Hypothalamus (tissue), 51 donors: ENCODE results near the gene INHA.

Experiments
- DNase-seq, 51 donors: peaks; one replicate each; lab custom pipeline; 2025; lab: John Stamatoyannopoulos, UW

INHA gene

GRCh38 chr2:219557320-219557719 is 14.8 kb upstream of the INHA start:
- no peak for DNase-seq

GRCh38 chr2:219557791-219558785 is 14.0 kb upstream of the INHA start:
- no peak for DNase-seq

- DNase-seq: no peak
Measured at GRCh38 chr2:219559156-219559915, 12.8 kb upstream of the INHA start.

DNA sequence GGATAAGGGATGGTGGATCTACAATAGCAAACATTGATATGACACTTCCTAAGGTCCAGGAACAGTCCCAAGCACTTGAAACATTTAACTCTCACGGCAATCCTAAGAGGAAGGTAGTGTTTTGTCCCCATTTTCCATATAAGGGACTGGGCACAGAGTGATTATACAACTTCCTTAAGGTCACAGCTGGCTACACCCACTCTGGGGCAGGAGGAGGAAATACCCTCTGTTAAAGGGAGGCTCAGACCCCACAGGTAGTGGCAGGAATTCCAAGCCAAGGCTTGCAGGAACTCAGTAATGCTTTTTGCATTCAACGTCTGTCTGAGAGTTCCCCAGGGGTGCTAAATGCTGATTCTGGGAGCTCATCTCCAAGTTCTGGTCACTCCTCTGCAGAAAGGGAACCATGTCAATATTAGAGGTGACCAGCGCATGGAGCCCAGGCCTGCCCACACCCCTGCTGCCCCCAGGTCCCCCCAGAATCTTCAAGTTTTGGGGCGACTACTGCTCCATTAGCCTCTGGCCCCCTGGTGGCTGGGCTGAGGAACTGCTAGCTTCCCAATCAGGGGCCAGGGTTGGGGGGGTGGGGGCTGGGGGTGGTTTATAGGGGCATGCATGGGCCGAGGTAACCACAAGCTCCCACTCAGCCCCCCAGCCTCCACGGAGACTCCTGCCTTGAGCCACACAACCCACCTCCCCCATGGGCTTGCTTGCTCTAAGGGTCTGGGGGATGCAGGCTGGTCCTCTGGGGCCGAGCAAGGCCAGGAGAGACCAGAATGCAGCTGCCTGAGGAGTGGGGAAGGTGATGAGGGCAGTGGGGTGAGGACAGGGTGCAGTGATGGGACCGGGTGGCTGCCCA is 11.8 kb upstream of the INHA start:
- no peak for DNase-seq

- no peak for DNase-seq
Measured at GRCh38 chr2:219560893-219561178, 11.3 kb upstream of the INHA start.

- DNase-seq: no peak
Measured at GRCh38 chr2:219561179-219562048, 10.7 kb upstream of the INHA start.

- no peak for DNase-seq
Measured at GRCh38 chr2:219562049-219563020, 9.8 kb upstream of the INHA start.

GRCh38 chr2:219563271-219563928 is 8.7 kb upstream of the INHA start:
- DNase-seq: no peak

GRCh38 chr2:219565130-219566080 is 6.7 kb upstream of the INHA start:
- no peak for DNase-seq

DNA sequence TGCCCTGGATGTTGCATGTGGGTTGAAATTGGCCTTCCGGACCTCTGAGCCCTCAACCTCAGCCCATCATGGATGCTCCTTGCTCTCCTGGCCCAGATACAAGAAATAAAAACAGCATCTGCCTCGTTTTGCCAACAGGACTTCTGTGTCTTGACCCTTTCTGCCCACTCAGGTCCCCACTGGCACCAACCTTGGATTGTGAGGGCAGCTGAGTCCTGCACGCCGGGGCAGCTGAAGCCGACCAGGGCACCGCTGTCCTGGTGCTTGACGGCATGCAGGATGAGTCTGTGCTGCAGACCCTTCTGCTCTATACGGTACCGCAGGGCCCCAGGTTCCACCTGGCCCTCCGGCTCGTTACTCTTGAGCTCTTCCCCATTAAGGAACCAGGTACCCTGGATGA is 5.5 kb upstream of the INHA start:
- DNase-seq: no peak

DNA sequence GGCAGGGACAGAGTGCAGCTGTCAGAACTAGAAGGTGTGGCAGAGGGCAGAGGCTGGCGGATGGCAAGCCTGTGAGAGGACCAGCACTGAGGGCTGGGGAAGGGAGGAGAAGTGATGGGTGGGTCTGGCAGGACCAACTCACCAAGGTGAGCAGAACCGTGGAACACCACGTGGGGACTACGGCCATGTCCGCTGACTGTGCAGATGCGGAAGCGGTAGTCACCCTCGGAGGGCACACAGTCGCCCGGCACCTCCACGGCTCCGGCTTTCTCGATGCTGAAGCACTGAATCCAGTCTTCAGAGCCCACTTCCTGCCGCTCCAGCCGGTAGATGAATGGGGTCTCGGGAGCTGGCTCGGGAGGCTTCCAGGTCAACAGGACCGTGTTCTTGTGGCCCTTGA is 5.0 kb upstream of the INHA start:
- no peak for DNase-seq

DNA sequence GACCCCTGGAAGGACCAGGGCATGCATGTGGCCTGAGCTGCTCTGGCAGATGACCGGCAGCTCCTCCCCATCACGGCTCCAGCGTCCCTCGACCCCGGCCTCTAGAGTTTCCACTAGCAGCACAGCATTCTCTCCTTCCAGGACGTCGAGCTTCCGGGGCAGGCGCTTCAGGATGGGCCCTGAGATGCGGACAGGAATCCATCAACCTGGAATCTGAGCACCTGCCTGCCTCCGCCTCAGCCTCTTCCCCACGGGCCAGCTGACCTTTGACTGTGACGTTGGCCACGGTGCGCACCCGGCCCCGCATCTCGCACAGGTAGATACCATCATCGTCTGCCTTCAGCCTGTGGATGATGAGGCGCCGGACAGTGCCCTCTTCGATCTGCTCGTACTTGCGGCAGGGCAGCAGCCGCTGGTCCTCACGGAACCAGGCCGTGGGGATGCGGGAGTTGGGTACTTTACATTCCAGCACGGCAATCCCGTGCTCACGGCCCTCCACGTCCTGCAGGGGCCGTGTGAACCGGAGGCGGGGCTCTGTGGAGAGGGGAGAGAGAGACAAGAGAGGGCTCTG is 4.2 kb upstream of the INHA start:
- no peak for DNase-seq

DNA sequence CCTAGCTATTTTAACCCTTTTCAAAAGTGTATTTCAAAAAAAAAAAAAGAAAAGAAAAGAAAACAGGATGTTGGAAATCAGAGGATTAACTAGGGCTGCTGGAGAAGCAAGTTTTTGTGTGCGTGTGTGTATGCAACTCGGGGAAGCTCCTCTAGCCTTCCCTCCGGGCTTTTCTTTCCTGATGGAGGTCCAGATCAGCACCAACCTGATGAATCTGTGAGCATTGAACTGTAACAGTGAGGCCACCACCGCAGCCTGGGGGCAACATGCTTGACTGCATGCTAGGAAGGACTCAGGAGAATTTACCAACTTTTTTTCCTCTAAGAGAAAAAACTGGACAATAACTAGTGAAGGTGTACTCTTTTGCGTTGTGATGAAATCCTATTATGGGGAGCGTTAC is 3.1 kb upstream of the INHA start:
- no peak for DNase-seq

DNA sequence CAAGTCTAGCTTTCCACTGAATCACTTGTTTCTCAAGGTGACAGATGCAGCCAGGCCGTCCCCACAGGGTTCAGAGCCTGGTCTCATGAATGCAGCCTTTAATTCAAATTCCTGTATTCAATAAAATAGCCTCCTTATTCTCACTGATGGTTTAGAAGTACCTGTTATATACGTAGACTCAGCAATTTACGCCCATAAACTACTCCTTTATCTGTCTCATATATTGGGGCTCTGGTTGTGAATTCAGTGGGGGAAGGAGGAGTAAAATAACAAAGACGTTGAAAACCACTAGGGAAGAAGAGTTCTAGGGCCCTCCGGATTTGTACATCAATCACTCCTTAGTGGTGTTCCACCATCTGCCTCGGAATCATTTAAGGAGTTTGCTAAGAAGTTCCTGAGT is 2.5 kb upstream of the INHA start:
- no peak for DNase-seq

DNA sequence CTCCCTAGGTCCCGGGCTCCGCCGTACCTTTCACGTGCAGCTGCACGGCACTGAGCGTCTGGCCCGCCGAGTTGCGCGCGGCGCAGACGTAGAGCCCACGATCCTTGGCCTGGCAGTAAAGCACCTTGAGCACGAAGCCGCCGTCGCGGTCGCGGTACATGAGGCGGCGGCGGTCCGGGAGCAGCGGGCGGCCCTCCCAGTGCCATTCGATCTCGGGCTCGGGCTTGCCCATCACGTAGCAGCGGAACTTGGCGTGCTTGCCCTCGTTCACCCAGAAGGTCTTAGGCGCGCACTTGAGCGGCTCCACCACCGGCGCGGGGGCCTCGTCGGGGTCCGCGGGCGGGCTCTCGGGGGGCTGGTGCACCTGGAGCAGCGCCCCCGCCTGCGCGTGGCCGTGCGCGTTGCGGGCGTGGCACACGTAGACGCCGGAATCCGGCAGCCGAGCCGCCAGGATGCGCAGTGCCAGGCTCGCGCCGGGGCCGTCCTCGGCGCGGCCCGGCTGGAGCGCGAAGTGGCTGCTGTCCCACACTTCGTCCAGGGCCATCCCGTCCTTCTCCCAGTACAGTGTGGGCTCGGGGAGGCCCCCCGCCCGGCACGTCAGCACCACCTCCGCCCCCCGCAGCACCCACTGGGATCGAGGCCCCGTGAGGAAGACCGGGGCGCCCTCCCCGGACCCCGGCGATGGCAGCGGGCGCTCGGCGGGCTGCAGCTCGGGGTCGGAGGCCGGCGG is 1.8 kb upstream of the INHA start:
- peak in 12 of 51 donors; percentile 11 to 45 (median 20) for DNase-seq

DNA sequence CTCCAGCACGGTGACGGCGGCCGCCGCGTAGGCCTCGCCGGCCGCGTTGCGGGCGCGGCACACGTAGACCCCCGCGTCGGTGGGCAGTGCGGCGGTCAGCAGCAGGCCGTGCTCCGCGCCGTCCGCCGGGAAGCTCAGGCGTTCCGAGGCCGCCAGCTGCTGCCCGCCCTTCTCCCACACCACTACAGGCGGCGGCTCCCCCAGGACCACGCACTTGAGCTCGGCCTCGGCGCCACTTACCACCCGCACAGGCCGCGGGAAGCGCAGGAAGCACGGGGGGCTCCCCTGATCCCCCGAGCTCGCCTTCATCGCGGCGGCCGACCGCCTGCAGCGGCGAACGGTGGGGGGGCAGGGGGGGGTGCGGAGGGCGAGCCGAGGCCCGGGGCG is 1.2 kb upstream of the INHA start:
- peak in 3 of 51 donors; percentile 35 to 45 (median 39) for DNase-seq
